Gastrocnemius medialis (tissue), 4 donors: ENCODE measurements around the gene MLIP.

Experiments used
- POLR2A ChIP-seq, 2 donors: fragments of 450-650 bp; IDR thresholded peaks; one replicate each; pipeline ENCODE4 v1.6.1; 2017; ENCODE audit warnings: antibody characterized with exemption in 2 of 2, mild to moderate bottlenecking in 2 of 2, moderate library complexity in 2 of 2
- TF ChIP-seq, protein P1 (sequence below), 5 experiments: fragments of 450-650 bp in 3 of 5; fragments of 200-600 bp in 2 of 5; sonication (generic) in 2 of 5; IDR thresholded peaks in 4 of 5; conservative IDR thresholded peaks in 1 of 5; 1 replicate in 4 of 5; 2 replicates in 1 of 5; pipeline ENCODE4 v1.5.1; 2016 to 2019; ENCODE audit warnings: antibody characterized with exemption in 5 of 5, mild to moderate bottlenecking in 3 of 5, moderate library complexity in 3 of 5

DNA sequence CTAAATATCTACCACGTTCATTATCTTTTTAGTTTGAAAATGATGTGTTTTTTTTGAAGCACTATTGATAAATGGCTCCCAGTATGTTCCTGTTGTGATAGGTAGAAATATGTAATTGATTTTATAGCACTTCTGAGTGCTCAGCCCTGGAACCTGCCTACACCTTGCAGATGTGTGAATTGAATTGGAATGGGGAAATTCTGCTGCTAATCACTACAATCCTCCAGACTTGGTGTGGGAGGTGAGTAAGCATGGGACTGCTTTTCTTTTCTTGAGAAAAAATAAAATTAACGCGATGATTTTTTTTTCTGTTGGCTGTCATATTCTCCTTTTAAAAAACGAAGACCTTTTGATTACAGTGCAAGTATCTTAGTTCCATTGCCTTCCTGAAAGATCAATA, 37.1 kb upstream of the MLIP start:
- TF ChIP-seq, protein P1, sequence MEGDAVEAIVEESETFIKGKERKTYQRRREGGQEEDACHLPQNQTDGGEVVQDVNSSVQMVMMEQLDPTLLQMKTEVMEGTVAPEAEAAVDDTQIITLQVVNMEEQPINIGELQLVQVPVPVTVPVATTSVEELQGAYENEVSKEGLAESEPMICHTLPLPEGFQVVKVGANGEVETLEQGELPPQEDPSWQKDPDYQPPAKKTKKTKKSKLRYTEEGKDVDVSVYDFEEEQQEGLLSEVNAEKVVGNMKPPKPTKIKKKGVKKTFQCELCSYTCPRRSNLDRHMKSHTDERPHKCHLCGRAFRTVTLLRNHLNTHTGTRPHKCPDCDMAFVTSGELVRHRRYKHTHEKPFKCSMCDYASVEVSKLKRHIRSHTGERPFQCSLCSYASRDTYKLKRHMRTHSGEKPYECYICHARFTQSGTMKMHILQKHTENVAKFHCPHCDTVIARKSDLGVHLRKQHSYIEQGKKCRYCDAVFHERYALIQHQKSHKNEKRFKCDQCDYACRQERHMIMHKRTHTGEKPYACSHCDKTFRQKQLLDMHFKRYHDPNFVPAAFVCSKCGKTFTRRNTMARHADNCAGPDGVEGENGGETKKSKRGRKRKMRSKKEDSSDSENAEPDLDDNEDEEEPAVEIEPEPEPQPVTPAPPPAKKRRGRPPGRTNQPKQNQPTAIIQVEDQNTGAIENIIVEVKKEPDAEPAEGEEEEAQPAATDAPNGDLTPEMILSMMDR (IDR thresholded peaks at IDR 0.05 in 4 of 5, conservative IDR thresholded peaks at IDR 0.05 in 1 of 5): no peak
- no peak for TF ChIP-seq POLR2A (IDR thresholded peaks at IDR 0.05)
